Epithelial cell of proximal tubule (primary cell): ENCODE data around the gene SLC22A1. TPM values are rescaled to one million over a fixed set of nuclear protein-coding genes. Genes with fewer than 3 reads are reported as not detected.

ENCODE experiments used
- DNase-seq: peaks from one replicate; pipeline ENCODE4 v3.0.0-alpha.2; 2011; ENCODE audit warnings: low read depth
- H3K4me3 ChIP-seq: 2 replicates; pipeline ENCODE4 v1.5.1; 2011; ENCODE audit warnings: low read depth, mild to moderate bottlenecking, low read length
- total RNA-seq: library from RNA; depleted of rRNA; stranded (reverse); fragments of >200 nt; gene quantifications from 2 replicates; pipeline ENCODE4 v1.2.3, GENCODE V29; 2015
- TF ChIP-seq, protein P1 (sequence below): conservative IDR thresholded peaks from 2 replicates; pipeline ENCODE4 v1.5.1; 2012; ENCODE audit warnings: low read depth, mild to moderate bottlenecking, low read length

The SLC22A1 gene
- 0.12 TPM in 1 of 2 replicates, not detected in the other for total RNA-seq

GRCh38 chr6:160121558-160121957, at the start of gene SLC22A1:
SLC22A1 (plus strand) TSS chr6:160121815; CDS start chr6:160121936, 121 bp downstream.
- no peak for DNase-seq
- TF ChIP-seq, protein P1, sequence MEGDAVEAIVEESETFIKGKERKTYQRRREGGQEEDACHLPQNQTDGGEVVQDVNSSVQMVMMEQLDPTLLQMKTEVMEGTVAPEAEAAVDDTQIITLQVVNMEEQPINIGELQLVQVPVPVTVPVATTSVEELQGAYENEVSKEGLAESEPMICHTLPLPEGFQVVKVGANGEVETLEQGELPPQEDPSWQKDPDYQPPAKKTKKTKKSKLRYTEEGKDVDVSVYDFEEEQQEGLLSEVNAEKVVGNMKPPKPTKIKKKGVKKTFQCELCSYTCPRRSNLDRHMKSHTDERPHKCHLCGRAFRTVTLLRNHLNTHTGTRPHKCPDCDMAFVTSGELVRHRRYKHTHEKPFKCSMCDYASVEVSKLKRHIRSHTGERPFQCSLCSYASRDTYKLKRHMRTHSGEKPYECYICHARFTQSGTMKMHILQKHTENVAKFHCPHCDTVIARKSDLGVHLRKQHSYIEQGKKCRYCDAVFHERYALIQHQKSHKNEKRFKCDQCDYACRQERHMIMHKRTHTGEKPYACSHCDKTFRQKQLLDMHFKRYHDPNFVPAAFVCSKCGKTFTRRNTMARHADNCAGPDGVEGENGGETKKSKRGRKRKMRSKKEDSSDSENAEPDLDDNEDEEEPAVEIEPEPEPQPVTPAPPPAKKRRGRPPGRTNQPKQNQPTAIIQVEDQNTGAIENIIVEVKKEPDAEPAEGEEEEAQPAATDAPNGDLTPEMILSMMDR = no peak
- H3K4me3 ChIP-seq = no peak within 1 kb of the TSS

- TF ChIP-seq, protein P1 = no peak
- no peak for DNase-seq
- H3K4me3 ChIP-seq = no peak overlapping the region
These were observed 48.3 kb upstream of the SLC22A1 start for GRCh38 chr6:160073272-160073671.

DNA sequence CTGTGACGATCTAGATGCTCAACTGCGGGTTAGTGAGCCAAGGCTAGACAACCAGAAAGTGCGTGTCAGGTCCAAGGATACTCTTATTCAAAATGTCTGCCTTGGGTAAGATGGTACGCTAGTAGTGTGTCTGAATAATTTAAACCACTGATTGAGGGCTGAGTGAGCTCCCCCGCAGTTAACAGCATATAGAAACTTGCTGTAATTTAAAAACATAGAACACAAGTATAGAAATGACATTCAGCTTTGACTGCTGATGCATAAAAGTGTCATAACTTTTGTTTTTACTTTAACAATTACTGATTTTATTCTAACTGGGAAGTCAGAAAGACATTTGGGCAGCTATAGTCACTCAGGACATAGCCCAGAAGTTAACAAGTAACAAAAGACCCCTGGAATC, 45.6 kb upstream of the SLC22A1 start:
- no peak for DNase-seq
- TF ChIP-seq, protein P1 = no peak
- no peak overlapping the region for H3K4me3 ChIP-seq

DNA sequence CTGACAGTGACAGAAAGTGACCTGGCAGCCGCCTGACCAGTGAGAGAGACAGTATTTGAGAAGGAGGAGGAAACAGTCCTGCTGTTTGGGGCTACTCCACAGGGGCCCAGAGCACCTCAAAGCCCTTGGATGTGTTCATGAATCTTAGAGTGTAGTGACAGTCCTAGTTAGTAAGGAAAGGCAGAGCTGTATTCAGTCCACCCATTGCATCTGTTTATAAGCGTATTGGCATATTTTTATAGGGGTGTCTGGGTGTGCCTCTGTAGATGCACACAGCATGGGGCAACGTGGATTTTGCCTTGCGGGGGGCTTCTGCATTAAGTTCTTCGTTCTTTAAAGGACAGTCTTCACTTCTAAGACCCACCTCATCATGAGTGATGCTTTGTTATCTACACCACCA, 44.6 kb upstream of the SLC22A1 start:
- no peak for DNase-seq
- no peak overlapping the region for H3K4me3 ChIP-seq
- TF ChIP-seq, protein P1 = no peak

- no peak overlapping the region for H3K4me3 ChIP-seq
- no peak for DNase-seq
- TF ChIP-seq, protein P1 = no peak
These were observed 44.1 kb upstream of the SLC22A1 start for GRCh38 chr6:160077526-160077925.

GRCh38 chr6:160078883-160079685, 42.5 kb upstream of the SLC22A1 start:
- H3K4me3 ChIP-seq = no peak overlapping the region
- TF ChIP-seq, protein P1 = no peak
- no peak for DNase-seq

- TF ChIP-seq, protein P1 = no peak
These were observed 42.0 kb upstream of the SLC22A1 start for GRCh38 chr6:160079686-160080043.

More at GRCh38 chr6:160079686-160080043, 42.0 kb upstream of the SLC22A1 start:
- no peak for DNase-seq
- no peak overlapping the region for H3K4me3 ChIP-seq
